A549 treated with AZD9567 at 1 μM for 4 hours (cell line): ENCODE measurements around the gene UBR4. TPM values are rescaled to one million over a fixed set of nuclear protein-coding genes. Genes with fewer than 3 reads are reported as not detected.

ENCODE experiments used
- total RNA-seq: library from RNA; stranded (reverse); fragments of 200-300 nt; extraction: Qiagen RNA extraction; gene quantifications from 5 replicates; pipeline ENCODE4 v1.2.3, GENCODE V29; 2022; ENCODE audit not compliant: insufficient read depth

UBR4 gene
- 90.3 to 119 TPM (median 94.3 TPM) in 5 replicates for total RNA-seq

GRCh38 chr1:19209990-19210771 is at the start of gene UBR4:
Gene UBR4, minus strand, starts transcription at chr1:19210266. Its CDS starts 18 bp downstream, at chr1:19210248.

DNA sequence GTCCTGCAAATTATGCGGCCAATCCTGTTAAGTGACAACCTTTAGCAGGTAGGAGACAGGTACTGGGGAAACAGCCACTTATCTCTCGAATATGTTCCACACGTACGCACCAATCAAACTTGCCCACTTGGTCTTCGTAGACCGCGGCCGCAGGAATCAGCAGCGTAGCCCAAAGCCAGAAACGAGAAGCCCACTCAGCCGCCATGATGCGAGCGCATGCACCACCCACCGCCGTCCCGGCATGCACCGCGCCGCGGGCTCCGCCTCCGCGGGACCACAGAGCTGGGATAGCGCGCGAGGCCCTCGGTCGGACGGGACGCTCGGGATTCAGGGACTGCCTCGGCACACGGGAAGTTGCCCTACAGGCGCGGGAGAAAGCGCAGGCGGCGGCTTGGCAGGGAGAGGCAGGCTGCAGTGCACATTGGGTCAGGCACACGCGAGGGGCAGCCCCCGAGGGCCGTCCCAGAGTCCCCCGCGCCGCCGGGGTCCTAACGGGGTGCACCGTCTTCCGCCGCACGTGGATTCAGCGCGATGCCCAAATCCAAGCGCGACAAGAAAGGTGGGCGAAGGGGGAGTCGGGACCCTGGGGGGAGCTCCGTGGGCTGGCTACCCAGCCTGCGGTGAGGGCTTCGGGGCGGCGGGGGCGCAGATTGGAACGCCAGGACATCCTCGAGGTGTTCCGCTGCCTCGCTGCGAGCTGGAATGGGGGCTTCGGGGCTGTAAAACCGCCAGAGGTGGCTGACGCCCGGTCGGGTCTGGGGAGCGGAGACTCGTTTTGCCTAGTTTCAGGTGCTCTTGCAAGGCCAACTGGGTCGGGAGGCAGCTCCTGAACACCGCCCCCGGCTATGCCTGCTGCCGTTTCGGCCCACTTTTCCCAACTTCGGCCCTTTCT is 41.5 kb upstream of the UBR4 start, which contains the start of the genes EMC1 and MRTO4:
TSS of gene EMC1 (minus strand) at position 220 of the 892 bp plus-strand sequence. CDS start at position 205, 15 bp downstream.
TSS of gene MRTO4 (plus strand) at position 501 of the 892 bp plus-strand sequence. CDS start at position 532, 31 bp downstream.

Other genes with a start within 250 kb of the UBR4 start
- 28.1 to 37.2 TPM (median 34.3 TPM) in 5 replicates for gene EMC1, start 41.3 kb upstream of the UBR4 start, total RNA-seq
- gene MRTO4, start 41.5 kb upstream of the UBR4 start, total RNA-seq: 64.0 to 71.9 TPM (median 65.1 TPM) in 5 replicates
- 0.13 to 0.23 TPM (median 0.18 TPM) in 4 of 5 replicates, not detected in the other for gene AKR7A3, start 78.5 kb upstream of the UBR4 start, total RNA-seq
- gene AKR7A2, start 101.9 kb upstream of the UBR4 start, total RNA-seq: 34.3 to 55.3 TPM (median 53.7 TPM) in 5 replicates
- gene SLC66A1, start 102.1 kb upstream of the UBR4 start, total RNA-seq: 14.9 to 24.6 TPM (median 23.0 TPM) in 5 replicates